ENCODE data around the gene SORCS2.

DNA sequence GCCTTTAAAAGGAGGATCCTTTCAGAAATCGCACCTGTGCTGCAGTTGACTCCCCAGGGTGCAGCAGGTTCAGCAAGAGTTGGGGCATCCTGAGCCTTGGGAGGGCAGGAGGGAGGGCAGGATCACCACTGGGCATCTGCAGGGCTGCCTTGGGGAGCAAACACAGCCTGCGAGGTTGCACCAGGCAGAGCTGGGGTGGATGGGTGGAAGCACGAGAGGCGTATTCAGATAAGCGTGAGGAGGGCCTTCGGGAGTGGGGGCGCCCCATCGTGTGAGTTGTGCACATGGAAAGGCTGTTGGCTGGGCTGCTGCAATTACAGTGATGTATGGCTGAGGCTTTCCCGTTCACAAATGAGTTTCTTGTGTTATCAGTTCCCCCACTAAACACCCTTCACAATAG lies 186.8 kb downstream of the SORCS2 start:
- TF ChIP-seq, protein P1, sequence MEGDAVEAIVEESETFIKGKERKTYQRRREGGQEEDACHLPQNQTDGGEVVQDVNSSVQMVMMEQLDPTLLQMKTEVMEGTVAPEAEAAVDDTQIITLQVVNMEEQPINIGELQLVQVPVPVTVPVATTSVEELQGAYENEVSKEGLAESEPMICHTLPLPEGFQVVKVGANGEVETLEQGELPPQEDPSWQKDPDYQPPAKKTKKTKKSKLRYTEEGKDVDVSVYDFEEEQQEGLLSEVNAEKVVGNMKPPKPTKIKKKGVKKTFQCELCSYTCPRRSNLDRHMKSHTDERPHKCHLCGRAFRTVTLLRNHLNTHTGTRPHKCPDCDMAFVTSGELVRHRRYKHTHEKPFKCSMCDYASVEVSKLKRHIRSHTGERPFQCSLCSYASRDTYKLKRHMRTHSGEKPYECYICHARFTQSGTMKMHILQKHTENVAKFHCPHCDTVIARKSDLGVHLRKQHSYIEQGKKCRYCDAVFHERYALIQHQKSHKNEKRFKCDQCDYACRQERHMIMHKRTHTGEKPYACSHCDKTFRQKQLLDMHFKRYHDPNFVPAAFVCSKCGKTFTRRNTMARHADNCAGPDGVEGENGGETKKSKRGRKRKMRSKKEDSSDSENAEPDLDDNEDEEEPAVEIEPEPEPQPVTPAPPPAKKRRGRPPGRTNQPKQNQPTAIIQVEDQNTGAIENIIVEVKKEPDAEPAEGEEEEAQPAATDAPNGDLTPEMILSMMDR (IDR thresholded peaks at IDR 0.05; ENCODE audit: poor library complexity, severe bottlenecking), result no peak
- TF ChIP-seq EP300 (conservative IDR thresholded peaks at IDR 0.05; ENCODE audit: poor library complexity, severe bottlenecking) (no peak), MXI1 (conservative IDR thresholded peaks at IDR 0.05; ENCODE audit: poor library complexity, severe bottlenecking) (no peak)

All from neural cell (in vitro differentiated cells).